H1 (cell line): Measurements from ENCODE around the gene APOM. TPM values are rescaled to one million over a fixed set of nuclear protein-coding genes. Genes with fewer than 3 reads are reported as not detected.

Source experiments
- KDM5A ChIP-seq: fragments of 200-600 bp; IDR thresholded peaks from 2 replicates; pipeline ENCODE4 v1.7.1; 2012; ENCODE audit warnings: mild to moderate bottlenecking, low read length, inconsistent platforms, mixed read lengths
- polyA plus RNA-seq, 7 experiments: library from polyadenylated mRNA; depleted of rRNA in 3 of 7; stranded (reverse) in 5 of 7; unstranded in 2 of 7; fragments of >200 nt in 5 of 7; fragments of 200-250 nt in 2 of 7; gene quantifications; 1 replicate in 5 of 7; 2 replicates in 1 of 7; 4 replicates in 1 of 7; pipeline versions ENCODE4 v1.2.1 to v1.2.3, GENCODE V29; 2011 to 2013; ENCODE audit warnings: missing spikeins in 2 of 7, mixed read lengths in 2 of 7
- total RNA-seq: library from RNA; stranded (reverse); fragmentation: NEBNext Ultra II Directional; extraction: Animal tissue kit (Norgen Biotek cat#: 25700); gene quantifications from 2 replicates; pipeline ENCODE4 v1.2.1, GENCODE V29; 2021

The APOM gene
- total and polyA plus RNA-seq, 2 of the 8 experiments (the other 6 are each of a cell fraction or from before 2014, with no cell fraction given): 3.4 to 12.0 TPM

DNA sequence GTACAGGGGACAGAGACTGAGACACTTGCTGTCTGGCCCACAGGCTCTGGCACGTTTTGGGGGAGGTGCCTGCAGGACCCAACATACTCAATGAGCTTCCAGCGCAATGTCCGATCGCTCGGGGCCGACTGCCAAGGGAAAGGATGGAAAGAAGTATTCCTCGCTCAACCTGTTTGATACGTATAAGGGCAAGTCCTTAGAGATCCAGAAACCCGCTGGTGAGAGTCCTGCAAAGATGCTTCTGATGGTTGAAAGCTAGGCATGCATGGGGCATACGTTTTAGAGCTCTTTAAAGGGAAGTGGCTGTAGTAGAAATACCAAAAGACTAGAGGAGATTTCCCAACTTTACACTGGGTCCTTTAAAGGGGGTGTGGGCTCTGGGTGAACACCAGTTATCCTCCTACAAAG is 33.0 kb upstream of the APOM start (continued):
- no peak for TF ChIP-seq KDM5A
